Measurements from ENCODE around the gene KCNA10. TPM values are rescaled to one million over a fixed set of nuclear protein-coding genes. Genes with fewer than 3 reads are reported as not detected.

Gene KCNA10
- total RNA-seq, 3 donors from 2014 or later (not counting 1 experiment from before 2014, with no cell fraction given): not detected

Other genes starting within 250 kb of the KCNA10 start
- 100 to 1,000 TPM in 1 of 3 donors, 10 to 100 TPM in 2; 81.8 to 109 (median 87.0) TPM for gene RBM15, start 179.8 kb downstream of the KCNA10 start, total RNA-seq
- under 1 TPM; 0.30 to 0.40 (median 0.34) TPM for gene SLC16A4, start 128.1 kb downstream of the KCNA10 start, total RNA-seq
- gene LAMTOR5, start 111.5 kb downstream of the KCNA10 start, total RNA-seq: 100 to 1,000 TPM in 1 of 3 donors, 10 to 100 TPM in 2; 86.1 to 102 (median 90.4) TPM
- not detected for gene PROK1, start 68.0 kb downstream of the KCNA10 start, total RNA-seq
- gene KCNA2, start 87.2 kb upstream of the KCNA10 start, total RNA-seq: 1 to 10 TPM in 1 of 3 donors, under 1 TPM in 2; 0.07 to 2.6 (median 0.26) TPM
- gene KCNA3, start 155.8 kb upstream of the KCNA10 start, total RNA-seq: 10 to 100 TPM; 19.7 to 36.2 (median 30.3) TPM